Neuronal stem cell (in vitro differentiated cells): ENCODE measurements around the gene MED27.

ENCODE experiments used
- DNase-seq: peaks from one replicate; pipeline ENCODE4 v3.0.0-alpha.2; 2013; ENCODE audit warnings: low spot score
- H2AFZ ChIP-seq: one replicate; pipeline ENCODE4 v1.6.1; 2013; ENCODE audit warnings: mild to moderate bottlenecking, low read length, inconsistent platforms
- H2AK5ac ChIP-seq: 2 replicates; pipeline ENCODE4 v1.6.1; 2013; ENCODE audit warnings: low read depth, mild to moderate bottlenecking, inconsistent platforms, low read length, moderate library complexity, mixed read lengths
- H2BK120ac ChIP-seq: 2 replicates; pipeline ENCODE4 v1.6.1; 2013; ENCODE audit warnings: low read depth, mild to moderate bottlenecking, inconsistent platforms, low read length, moderate library complexity, mixed read lengths
- H2BK12ac ChIP-seq: one replicate; pipeline ENCODE4 v1.6.1; 2013; ENCODE audit warnings: low read length, inconsistent platforms
- H2BK15ac ChIP-seq: 2 replicates; pipeline ENCODE4 v1.6.1; 2013; ENCODE audit warnings: mild to moderate bottlenecking, low read length, inconsistent platforms, mixed read lengths
- H2BK5ac ChIP-seq: one replicate; pipeline ENCODE4 v1.6.1; 2013; ENCODE audit warnings: inconsistent platforms, mild to moderate bottlenecking, low read length, moderate library complexity
- H3K14ac ChIP-seq: one replicate; pipeline ENCODE4 v1.6.1; 2013; ENCODE audit warnings: low read length, inconsistent platforms
- H3K18ac ChIP-seq: 2 replicates; pipeline ENCODE4 v1.6.1; 2013; ENCODE audit warnings: low read length, inconsistent platforms
- H3K23ac ChIP-seq: 2 replicates; pipeline ENCODE4 v1.6.1; 2013; ENCODE audit warnings: low read depth, mild to moderate bottlenecking, mixed read lengths, low read length, inconsistent platforms; ENCODE audit not compliant: poor library complexity
- H3K27ac ChIP-seq: replicated peaks from 3 replicates; pipeline ENCODE4 v1.5.1; 2013; ENCODE audit warnings: low read length, inconsistent platforms
- H3K27me3 ChIP-seq, 3 experiments: 2 replicates each; pipeline ENCODE4 v1.6.1; 2013; ENCODE audit warnings: low read length in 3 of 3, mild to moderate bottlenecking in 2 of 3, inconsistent platforms in 1 of 3, low read depth in 1 of 3, mixed read lengths in 1 of 3, moderate library complexity in 1 of 3; ENCODE audit not compliant: control insufficient read depth in 3 of 3, insufficient read depth in 3 of 3
- H3K36me3 ChIP-seq, 2 donors: replicated peaks in 1 of 2; 2 replicates each; pipeline ENCODE4 v1.6.1; 2013; ENCODE audit warnings: low read length in 2 of 2; ENCODE audit not compliant: control insufficient read depth in 2 of 2, insufficient read depth in 2 of 2
- H3K4ac ChIP-seq: 2 replicates; pipeline ENCODE4 v1.6.1; 2013; ENCODE audit warnings: inconsistent platforms, mild to moderate bottlenecking, low read length, moderate library complexity
- H3K4me1 ChIP-seq, 2 donors: 1 replicate in 1 of 2; 2 replicates in 1 of 2; pipeline ENCODE4 v1.6.1; 2013; ENCODE audit warnings: low read length in 2 of 2, low read depth in 1 of 2; ENCODE audit not compliant: control insufficient read depth in 2 of 2, insufficient read depth in 1 of 2
- H3K4me2 ChIP-seq: one replicate; pipeline ENCODE4 v1.6.1; 2013; ENCODE audit warnings: mild to moderate bottlenecking, low read length, inconsistent platforms; ENCODE audit not compliant: insufficient read depth, poor library complexity, severe bottlenecking
- H3K4me3 ChIP-seq, 2 donors: 2 replicates each; pipeline ENCODE4 v1.5.1; 2013; ENCODE audit warnings: low read length in 2 of 2, mild to moderate bottlenecking in 2 of 2, inconsistent platforms in 1 of 2, moderate library complexity in 1 of 2
- H3K79me1 ChIP-seq: one replicate; pipeline ENCODE4 v1.6.1; 2013; ENCODE audit warnings: low read depth, mild to moderate bottlenecking, inconsistent platforms, low read length, moderate library complexity
- H3K9ac ChIP-seq: one replicate; pipeline ENCODE4 v1.6.1; 2013; ENCODE audit warnings: mild to moderate bottlenecking, low read depth, low read length, inconsistent platforms; ENCODE audit not compliant: poor library complexity
- H3K9me3 ChIP-seq, 2 donors: replicated peaks in 1 of 2; 2 replicates each; pipeline versions ENCODE3 to v1.6.1; 2013; ENCODE audit warnings: low read length in 2 of 2, mild to moderate bottlenecking in 2 of 2, inconsistent platforms in 1 of 2, low read depth in 1 of 2, mixed read lengths in 1 of 2, moderate library complexity in 1 of 2; ENCODE audit not compliant: control insufficient read depth in 2 of 2, insufficient read depth in 1 of 2
- H4K8ac ChIP-seq: one replicate; pipeline ENCODE4 v1.6.1; 2013; ENCODE audit warnings: low read depth, mild to moderate bottlenecking, inconsistent platforms, low read length, moderate library complexity
- H4K91ac ChIP-seq: one replicate; pipeline ENCODE4 v1.6.1; 2013; ENCODE audit warnings: low read length, low read depth, mild to moderate bottlenecking, inconsistent platforms; ENCODE audit not compliant: poor library complexity
- WGBS, 2 donors: extraction: QIAGEN DNeasy Blood & Tissue Kit; methylation state at CpG; one replicate each; pipeline ENCODE4 v1.1.7; 2013; ENCODE audit warnings: missing lambda C conversion rate in 2 of 2, mixed read lengths in 1 of 2; ENCODE audit not compliant: insufficient read length in 2 of 2, insufficient replicate concordance in 1 of 2; ENCODE audit errors: extremely low coverage in 2 of 2; 5-methylcytosine and 5-hydroxymethylcytosine counted together

MED27 gene

DNA sequence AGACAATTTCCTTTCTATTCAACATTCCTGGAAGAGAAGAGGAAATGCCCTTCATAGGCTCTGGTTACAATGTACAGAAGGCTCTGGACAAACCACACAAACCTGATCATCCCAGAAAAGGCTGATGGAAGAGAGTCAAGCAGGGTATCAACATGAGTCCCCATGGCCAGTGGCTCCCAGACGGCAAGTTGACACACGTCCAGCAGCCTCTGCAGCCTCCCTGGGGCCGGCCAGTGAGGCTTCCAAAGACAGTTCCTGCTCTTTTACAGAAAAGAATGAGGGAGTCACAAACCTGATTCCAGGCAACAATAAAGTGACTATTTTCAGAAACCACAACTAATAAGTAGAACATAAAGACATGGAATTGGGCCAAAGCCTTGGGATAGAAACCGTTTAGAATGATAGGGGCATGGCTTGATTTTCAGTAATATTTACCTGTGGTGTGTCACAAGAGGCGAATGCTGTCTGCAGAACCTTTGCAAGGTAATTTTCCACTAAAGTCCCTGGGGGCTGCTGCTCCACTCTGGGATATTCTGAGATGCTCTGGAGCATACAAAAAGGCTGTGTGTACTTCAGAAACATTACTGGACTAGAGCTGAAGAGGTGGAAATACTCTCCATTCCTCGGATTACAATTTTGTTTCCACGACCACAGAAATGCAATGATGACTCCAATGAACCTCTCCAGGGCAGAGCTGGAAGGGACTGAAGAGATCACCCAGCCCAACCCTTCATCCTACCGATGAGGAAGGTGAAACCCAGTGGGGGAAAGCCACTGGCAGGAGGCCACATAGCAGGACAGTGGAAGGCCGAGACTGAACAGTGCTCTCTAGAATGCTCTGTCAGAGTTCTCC lies 10.4 kb downstream of the MED27 start:
- no peak overlapping the region for H3K14ac ChIP-seq
- H3K4me2 ChIP-seq: no peak overlapping the region
- H3K23ac ChIP-seq: no peak overlapping the region
- H3K4me3 ChIP-seq: no peak overlapping the region
- H2BK12ac ChIP-seq: no peak overlapping the region
- H3K4me1 ChIP-seq: no peaks in the 10 kb centered on the region
- H2BK15ac ChIP-seq: no peak overlapping the region
- H3K4ac ChIP-seq: no peak overlapping the region
- no peak overlapping the region for H3K18ac ChIP-seq
- no peak for DNase-seq
- peaks cover 5% of the 10 kb centered on the region for H3K79me1 ChIP-seq
- H3K27me3 ChIP-seq: no peaks in the 10 kb centered on the region
- H4K91ac ChIP-seq: no peak overlapping the region
- no CpG with 5 or more reads among the region's 9 CpGs for WGBS, 2 donors
- no peak overlapping the region for H2AK5ac ChIP-seq
- no peak overlapping the region for H4K8ac ChIP-seq
- H3K9me3 ChIP-seq: no peaks in the 10 kb centered on the region
- H2AFZ ChIP-seq: no peak overlapping the region
- H2BK120ac ChIP-seq: no peak overlapping the region
- peaks cover 2 to 17% of the 10 kb centered on the region in 2 donors for H3K36me3 ChIP-seq
- no peak overlapping the region for H3K9ac ChIP-seq
- H2BK5ac ChIP-seq: no peak overlapping the region
- no peak overlapping the region for H3K27ac ChIP-seq

DNA sequence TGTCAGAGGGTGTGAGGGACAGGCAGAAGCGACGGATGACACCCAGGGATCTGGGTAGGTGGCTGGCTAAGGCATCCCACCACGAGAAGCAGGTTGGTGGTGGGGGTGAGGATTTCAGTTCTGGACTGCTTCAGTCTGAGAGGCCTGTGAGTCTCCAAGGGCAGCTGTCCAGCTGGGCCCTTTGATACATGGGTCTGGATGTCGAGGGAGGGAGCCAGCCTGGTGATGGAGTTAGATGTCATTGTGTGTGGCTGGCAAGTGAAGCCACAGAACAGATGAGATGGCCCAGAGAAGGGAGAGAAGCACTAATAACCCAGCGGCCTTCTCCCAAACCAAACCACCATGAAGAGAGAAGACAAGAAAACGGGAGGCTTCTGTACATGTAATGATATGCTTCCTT lies 11.1 kb downstream of the MED27 start:
- Histone ChIP-seq H3K14ac (no peak overlapping the region), H3K9ac (no peak overlapping the region), H3K4ac (no peak overlapping the region), H2BK12ac (no peak overlapping the region), H3K36me3 (peaks cover 2 to 16% of the 10 kb centered on the region in 2 donors), H3K23ac (no peak overlapping the region), H3K9me3 (no peaks in the 10 kb centered on the region), H2BK5ac (no peak overlapping the region), H3K27ac (no peak overlapping the region), H4K91ac (no peak overlapping the region), H4K8ac (no peak overlapping the region), H3K4me1 (no peaks in the 10 kb centered on the region), H3K4me2 (no peak overlapping the region), H2BK120ac (no peak overlapping the region), H3K4me3 (no peak overlapping the region), H3K27me3 (no peaks in the 10 kb centered on the region), H2AFZ (no peak overlapping the region), H3K18ac (no peak overlapping the region), H3K79me1 (peaks cover 5% of the 10 kb centered on the region), H2AK5ac (no peak overlapping the region), H2BK15ac (no peak overlapping the region)
- no CpG with 5 or more reads among the region's 6 CpGs for WGBS, 2 donors
- no peak for DNase-seq

DNA sequence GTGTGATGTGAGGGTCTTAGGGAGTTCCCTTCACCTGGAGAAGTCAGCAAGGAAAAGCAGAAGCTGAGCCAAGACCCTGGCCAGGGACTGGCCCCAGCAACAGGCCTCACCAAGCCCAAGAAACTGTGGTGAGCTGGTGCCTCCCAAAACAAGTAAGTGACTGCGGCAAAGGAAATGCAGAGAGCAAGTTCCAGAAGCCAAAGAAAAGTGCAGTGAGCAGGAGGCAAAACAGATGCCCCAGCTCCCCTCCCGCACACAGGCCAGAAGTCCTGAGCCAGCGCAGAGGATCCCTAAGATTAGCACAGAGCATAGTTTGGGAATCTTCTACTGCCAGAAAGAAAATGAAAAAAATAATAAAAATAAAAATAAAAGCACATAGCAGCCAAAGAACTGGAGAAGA lies 13.2 kb downstream of the MED27 start:
- Histone ChIP-seq H2BK120ac (no peak overlapping the region), H3K79me1 (no peaks in the 10 kb centered on the region), H3K4me2 (no peak overlapping the region), H3K23ac (no peak overlapping the region), H3K27me3 (no peaks in the 10 kb centered on the region), H2AK5ac (no peak overlapping the region), H3K27ac (no peak overlapping the region), H3K14ac (no peak overlapping the region), H2BK12ac (no peak overlapping the region), H4K8ac (no peak overlapping the region), H3K9ac (no peak overlapping the region), H3K9me3 (no peaks in the 10 kb centered on the region), H3K18ac (no peak overlapping the region), H2AFZ (no peak overlapping the region), H2BK5ac (no peak overlapping the region), H2BK15ac (no peak overlapping the region), H4K91ac (no peak overlapping the region), H3K4me3 (no peak overlapping the region), H3K4me1 (no peaks in the 10 kb centered on the region), H3K4ac (no peak overlapping the region), H3K36me3 (no peaks in the 10 kb centered on the region)
- no CpG with 5 or more reads among the region's 3 CpGs for WGBS, 2 donors
- DNase-seq: no peak

DNA sequence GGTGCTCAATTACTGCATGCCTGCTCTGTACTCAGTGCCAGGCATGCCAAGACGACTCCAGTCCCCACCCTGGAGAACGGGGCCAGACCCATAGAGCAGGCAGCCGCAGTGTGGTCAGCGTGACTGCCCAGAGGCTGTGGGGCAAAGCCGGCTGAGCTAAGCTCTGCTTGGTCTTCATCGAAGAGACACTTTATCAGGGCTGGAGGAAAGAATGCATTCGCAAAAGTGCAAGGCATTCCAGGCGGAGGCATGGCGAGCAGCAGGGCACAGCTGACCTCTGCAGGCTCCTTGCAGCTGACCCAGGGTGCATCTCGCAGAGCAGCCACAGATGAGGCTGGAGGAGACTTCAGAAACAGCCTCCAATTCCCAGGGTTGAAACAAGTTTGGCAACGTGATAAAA lies 13.6 kb downstream of the MED27 start:
- WGBS, 2 donors: no CpG with 5 or more reads among the region's 11 CpGs
- no peak overlapping the region for H3K4ac ChIP-seq
- no peak overlapping the region for H3K23ac ChIP-seq
- no peak overlapping the region for H2BK5ac ChIP-seq
- H3K4me3 ChIP-seq: no peak overlapping the region
- H2BK120ac ChIP-seq: no peak overlapping the region
- no peak overlapping the region for H3K18ac ChIP-seq
- H2AFZ ChIP-seq: no peak overlapping the region
- no peaks in the 10 kb centered on the region for H3K9me3 ChIP-seq
- H4K8ac ChIP-seq: no peak overlapping the region
- DNase-seq: no peak
- H2BK15ac ChIP-seq: no peak overlapping the region
- no peaks in the 10 kb centered on the region for H3K4me1 ChIP-seq
- no peak overlapping the region for H3K4me2 ChIP-seq
- H3K79me1 ChIP-seq: no peaks in the 10 kb centered on the region
- no peak overlapping the region for H3K9ac ChIP-seq
- no peaks in the 10 kb centered on the region for H3K27me3 ChIP-seq
- no peak overlapping the region for H3K14ac ChIP-seq
- no peaks in the 10 kb centered on the region for H3K36me3 ChIP-seq
- no peak overlapping the region for H3K27ac ChIP-seq
- H4K91ac ChIP-seq: no peak overlapping the region
- H2AK5ac ChIP-seq: no peak overlapping the region
- no peak overlapping the region for H2BK12ac ChIP-seq
